Measurements from ENCODE around the gene DDIAS.

Gene DDIAS

DNA sequence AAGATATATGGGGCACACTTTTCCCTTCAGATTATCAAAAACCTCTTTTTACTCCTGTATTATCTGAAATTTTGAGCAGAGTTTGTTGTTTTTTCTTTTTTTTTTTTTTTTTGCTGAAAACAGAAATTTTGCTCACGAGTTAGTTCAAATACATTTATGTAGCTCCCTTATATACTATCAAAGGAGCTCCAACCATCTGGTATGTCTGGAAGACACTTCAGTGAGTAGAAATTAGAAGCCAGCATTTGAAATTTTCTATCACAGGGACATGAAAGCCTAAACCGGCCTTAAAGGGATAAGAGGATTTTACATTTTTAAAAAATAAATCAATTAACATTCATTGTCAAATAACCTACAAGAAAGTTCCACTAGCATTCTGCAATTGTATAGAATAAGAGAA, 73.3 kb downstream of the DDIAS start:
- no peak for DNase-seq

DNA sequence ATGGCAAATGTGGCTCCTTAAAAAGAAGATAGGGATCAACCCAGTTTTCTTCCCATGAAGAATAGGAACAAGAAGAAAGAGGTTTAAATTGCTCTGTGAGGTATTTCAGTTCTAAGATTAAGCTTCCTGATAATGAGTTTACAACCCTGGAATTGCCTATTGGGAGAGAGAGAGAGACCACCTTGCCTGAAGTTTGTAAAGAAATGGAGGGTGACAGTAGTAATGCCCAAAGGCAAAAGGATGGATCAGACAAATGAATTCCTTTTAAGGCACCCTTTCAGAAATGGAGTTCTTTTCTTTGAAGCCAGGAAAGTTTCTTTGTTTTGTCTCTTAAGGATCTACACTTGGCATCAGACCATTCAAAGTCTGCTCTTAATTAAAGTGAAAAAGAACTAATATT, 74.3 kb downstream of the DDIAS start:
- DNase-seq: no peak

DNA sequence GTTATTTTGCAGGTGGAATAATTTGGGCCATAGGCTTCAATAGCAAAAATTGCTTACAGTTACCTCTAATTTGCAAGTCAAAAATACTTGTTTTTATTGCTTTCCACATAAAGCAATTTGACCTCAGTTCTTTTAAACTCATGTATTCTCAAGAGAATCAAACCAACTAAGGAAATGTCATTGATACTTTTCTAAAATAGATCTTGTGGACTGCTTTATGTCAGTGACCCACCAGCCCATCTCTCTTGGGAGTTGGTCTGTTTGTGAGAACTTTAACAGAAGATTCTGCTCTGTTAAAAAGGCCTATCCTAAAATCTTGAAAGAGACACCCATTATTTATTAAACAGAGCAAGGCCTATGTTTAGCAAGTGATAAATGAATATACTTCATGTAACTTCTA, 75.2 kb downstream of the DDIAS start:
- DNase-seq: no peak

DNA sequence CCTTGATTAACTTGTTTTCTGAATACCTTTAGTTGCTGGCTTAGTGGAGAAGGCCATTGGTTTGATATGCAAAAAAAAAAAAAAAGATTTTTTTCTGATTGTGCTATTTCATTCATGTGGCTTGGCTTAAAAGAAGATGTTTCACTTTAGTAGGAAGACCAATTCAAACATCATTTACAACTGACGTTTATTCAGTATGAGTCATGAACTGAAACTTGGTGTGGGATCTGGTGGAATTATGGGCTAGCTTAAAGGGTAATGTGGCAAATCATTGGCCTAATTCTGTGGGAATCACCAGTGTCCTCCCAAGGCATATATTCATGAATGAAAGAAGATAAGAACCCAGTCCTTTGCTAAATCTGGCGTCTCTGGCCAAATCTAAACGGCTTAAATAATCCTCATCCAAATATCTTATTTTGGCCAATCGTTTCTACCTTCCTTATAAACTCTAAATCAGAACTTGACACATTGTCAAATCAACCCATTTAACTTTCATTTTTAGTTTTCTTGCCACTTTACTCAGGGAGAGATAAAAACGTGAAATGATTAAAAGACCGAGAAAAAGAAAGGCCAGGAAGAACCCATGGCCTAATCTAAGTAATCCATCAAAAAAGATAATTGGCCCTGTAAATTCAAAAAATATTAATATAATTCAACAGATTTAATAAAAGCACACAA, 77.0 kb downstream of the DDIAS start:
- no peak for DNase-seq

DNA sequence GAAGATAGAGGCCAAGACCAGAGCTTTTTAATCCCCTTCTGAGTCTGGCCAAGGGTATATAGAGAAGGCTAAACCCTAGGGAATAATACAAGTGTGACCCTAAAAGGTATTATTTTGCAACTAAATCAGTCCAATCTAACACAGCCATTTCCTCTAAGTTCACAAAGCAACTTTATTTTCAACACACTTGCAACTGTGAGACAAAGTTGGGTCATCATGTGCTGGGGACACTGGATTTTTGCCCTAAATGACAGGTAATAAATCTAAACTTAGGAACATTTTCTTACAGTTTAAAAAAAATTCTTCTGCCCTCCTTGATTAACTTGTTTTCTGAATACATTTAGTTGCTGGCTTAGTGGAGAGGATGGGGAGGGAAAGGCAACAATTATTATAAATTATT, 78.3 kb downstream of the DDIAS start:
- no peak for DNase-seq

DNA sequence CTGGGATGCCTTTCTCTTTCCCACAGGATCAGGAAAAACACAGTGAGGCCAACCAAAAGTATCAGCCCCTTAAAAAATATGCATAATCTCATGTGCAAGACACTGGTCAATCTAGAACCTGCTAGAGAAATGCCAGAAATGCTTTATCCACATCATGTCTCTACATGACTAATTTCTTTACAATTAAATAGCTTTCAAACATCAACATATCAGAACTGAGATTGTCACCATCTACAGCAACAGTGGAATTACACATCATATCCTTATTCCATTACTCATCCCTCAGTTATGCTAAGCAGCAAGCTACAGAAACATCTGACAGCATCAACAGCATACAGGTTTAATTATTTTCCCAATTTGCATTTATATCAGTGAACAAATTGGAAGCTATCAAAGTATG, 78.8 kb downstream of the DDIAS start:
- DNase-seq: no peak

DNA sequence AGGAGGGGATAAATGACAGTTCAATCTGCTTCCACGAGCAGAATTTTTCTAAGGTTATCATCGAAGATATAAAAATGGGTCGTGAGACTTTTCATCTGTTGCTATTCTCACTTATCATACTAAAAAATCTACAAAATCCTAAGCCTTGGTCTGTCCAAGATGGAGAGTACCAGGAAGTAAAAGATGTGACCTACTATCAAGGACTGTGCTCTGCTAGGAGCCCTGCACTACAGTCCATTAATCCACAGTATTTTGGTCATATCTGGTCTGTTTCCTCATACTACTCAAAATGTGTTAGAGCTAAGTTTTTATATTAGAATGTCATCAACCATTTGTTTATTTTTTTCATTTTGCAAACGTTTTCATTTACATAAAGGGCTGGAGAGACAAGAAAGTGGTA, 79.4 kb downstream of the DDIAS start:
- DNase-seq: no peak

DNA sequence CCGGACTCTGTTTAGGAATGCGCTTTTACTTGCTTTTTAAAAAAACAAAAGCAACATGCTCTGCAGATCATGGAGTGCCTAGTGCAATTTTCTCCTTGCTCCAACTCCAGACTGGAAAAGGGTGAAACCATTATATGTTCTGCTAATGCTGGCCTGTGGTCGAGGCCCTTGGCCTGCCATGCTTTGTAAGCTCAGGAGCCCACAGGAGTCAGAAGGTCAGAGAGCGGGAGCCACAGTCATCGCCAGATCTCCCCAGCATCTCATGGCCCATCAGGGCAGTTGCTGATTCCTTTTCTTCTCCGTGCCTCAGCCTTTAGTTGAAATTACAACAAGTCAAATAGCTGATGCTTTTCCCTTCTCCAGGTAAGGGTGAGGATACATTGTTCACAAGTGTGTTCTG, 80.3 kb downstream of the DDIAS start:
- no peak for DNase-seq

All from OCI-M1 (cell line).